ENCODE results near the gene PIBF1. TPM values are rescaled to one million over a fixed set of nuclear protein-coding genes. Genes with fewer than 3 reads are reported as not detected.
A peak's percentile ranks its signal among the peaks of the same experiment; 100 is the strongest.

Gene PIBF1
- 10 to 100 TPM; 11.2 to 17.7 (median 13.2) TPM for total RNA-seq
- 10.5 TPM for polyA plus RNA-seq
- long read RNA-seq, donor 1, transcript PIBF1-201 (18 exons, 3,154 nt) = major isoform, 16 of 23 reads
- long read RNA-seq, donor 1, partial matches to known transcripts = 2 of 23 reads
- long read RNA-seq, donor 1, other reads (novel, unspliced or antisense) = 5 of 23 reads
- long read RNA-seq, donor 2, transcript PIBF1-201 (18 exons, 3,154 nt) = major isoform, 7 of 9 reads
- long read RNA-seq, donor 2, partial matches to known transcripts = 1 of 9 reads
- long read RNA-seq, donor 2, other reads (novel, unspliced or antisense) = 1 of 9 reads
- long read RNA-seq, donor 3, transcript PIBF1-201 (18 exons, 3,154 nt) = major isoform, 21 of 51 reads
- long read RNA-seq, donor 3, partial matches to known transcripts = 19 of 51 reads
- long read RNA-seq, donor 3, other reads (novel, unspliced or antisense) = 11 of 51 reads
- long read RNA-seq, donor 4, transcript PIBF1-201 (18 exons, 3,154 nt) = major isoform, 8 of 9 reads
- long read RNA-seq, donor 4, partial matches to known transcripts = 1 of 9 reads
- long read RNA-seq, donor 4, other reads (novel, unspliced or antisense) = 0 of 9 reads

GRCh38 chr13:72781451-72782439 is at the start of gene PIBF1, which contains the start of gene DIS3:
Gene PIBF1 (plus strand): TSS chr13:72782133. CDS start chr13:72783470, 1,337 bp downstream.
Gene DIS3 (minus strand): TSS chr13:72781900. CDS start chr13:72781832, 68 bp downstream.
- intact Hi-C loops (cut with DNase I) = no loop called here
- no peaks in the 10 kb centered on the region for H3K9me3 ChIP-seq (ENCODE audit: control insufficient read depth, low read length)
- under 1% methylated on average over 81 of the region's 81 CpGs for WGBS
- no peaks in the 10 kb centered on the region for H3K27me3 ChIP-seq (ENCODE audit: control insufficient read depth, insufficient read depth)
- ATAC-seq (peak; percentile 100), DNase-seq (peak; percentile 98 to 99 (median 98))
- H3K4me3 ChIP-seq (ENCODE audit: low read length) = peak within 1 kb of the TSS; percentile 79
- peaks cover 1% of the 10 kb centered on the region for H3K4me1 ChIP-seq (ENCODE audit: control insufficient read depth, insufficient read depth, low read length)
- peak within 1 kb of the TSS; percentile 95 for H3K27ac ChIP-seq (ENCODE audit: low read length)

- 94% methylated on average over 3 of the region's 3 CpGs for WGBS
- Histone ChIP-seq H3K27ac (ENCODE audit: low read length) (no peak overlapping the region), H3K4me3 (ENCODE audit: low read length) (no peak overlapping the region), H3K4me1 (ENCODE audit: control insufficient read depth, insufficient read depth, low read length) (no peaks in the 10 kb centered on the region), H3K9me3 (ENCODE audit: control insufficient read depth, low read length) (no peaks in the 10 kb centered on the region), H3K27me3 (ENCODE audit: control insufficient read depth, insufficient read depth) (no peaks in the 10 kb centered on the region)
- ATAC-seq (no peak), DNase-seq (no peak)
- intact Hi-C loops (cut with DNase I) = no loop called here
Measured at GRCh38 chr13:72737033-72737432, 44.9 kb upstream of the PIBF1 start.

GRCh38 chr13:72740015-72740414 is 41.9 kb upstream of the PIBF1 start:
- Histone ChIP-seq H3K4me1 (ENCODE audit: control insufficient read depth, insufficient read depth, low read length) (no peaks in the 10 kb centered on the region), H3K4me3 (ENCODE audit: low read length) (no peak overlapping the region), H3K9me3 (ENCODE audit: control insufficient read depth, low read length) (no peaks in the 10 kb centered on the region), H3K27me3 (ENCODE audit: control insufficient read depth, insufficient read depth) (no peaks in the 10 kb centered on the region), H3K27ac (ENCODE audit: low read length) (no peak overlapping the region)
- ATAC-seq (no peak), DNase-seq (no peak)
- WGBS = 82% methylated on average over 1 of the region's 1 CpG
- intact Hi-C loops (cut with DNase I) = no loop called here

- Histone ChIP-seq H3K27me3 (ENCODE audit: control insufficient read depth, insufficient read depth) (no peaks in the 10 kb centered on the region), H3K9me3 (ENCODE audit: control insufficient read depth, low read length) (no peaks in the 10 kb centered on the region)
- WGBS = 81% methylated on average over 1 of the region's 1 CpG
Measured at GRCh38 chr13:72745260-72745659, 36.7 kb upstream of the PIBF1 start.

GRCh38 chr13:72751220-72751619 is 30.7 kb upstream of the PIBF1 start:
- Histone ChIP-seq H3K27me3 (ENCODE audit: control insufficient read depth, insufficient read depth) (no peaks in the 10 kb centered on the region), H3K9me3 (ENCODE audit: control insufficient read depth, low read length) (no peaks in the 10 kb centered on the region), H3K27ac (ENCODE audit: low read length) (no peak overlapping the region), H3K4me1 (ENCODE audit: control insufficient read depth, insufficient read depth, low read length) (no peaks in the 10 kb centered on the region), H3K4me3 (ENCODE audit: low read length) (no peak overlapping the region)
- no peak for DNase-seq
- intact Hi-C loops (cut with DNase I) = no loop called here
- ATAC-seq = no peak

More at GRCh38 chr13:72745260-72745659, 36.7 kb upstream of the PIBF1 start:
- intact Hi-C loops (cut with DNase I) = no loop called here
- H3K27ac ChIP-seq (ENCODE audit: low read length) = no peak overlapping the region
- H3K4me3 ChIP-seq (ENCODE audit: low read length) = no peak overlapping the region
- H3K4me1 ChIP-seq (ENCODE audit: control insufficient read depth, insufficient read depth, low read length) = no peaks in the 10 kb centered on the region
- ATAC-seq (no peak), DNase-seq (no peak)

GRCh38 chr13:72754111-72754510 is 27.8 kb upstream of the PIBF1 start:
- Histone ChIP-seq H3K27me3 (ENCODE audit: control insufficient read depth, insufficient read depth) (no peaks in the 10 kb centered on the region), H3K4me3 (ENCODE audit: low read length) (no peak overlapping the region), H3K4me1 (ENCODE audit: control insufficient read depth, insufficient read depth, low read length) (no peaks in the 10 kb centered on the region), H3K27ac (ENCODE audit: low read length) (no peak overlapping the region), H3K9me3 (ENCODE audit: control insufficient read depth, low read length) (no peaks in the 10 kb centered on the region)
- DNase-seq = no peak
- 89% methylated on average over 6 of the region's 6 CpGs for WGBS
- no peak for ATAC-seq
- intact Hi-C loops (cut with DNase I) = no loop called here

GRCh38 chr13:72757792-72758535 is 24.0 kb upstream of the PIBF1 start:
- intact Hi-C loops (cut with DNase I) = no loop called here
- no peak overlapping the region for H3K27ac ChIP-seq (ENCODE audit: low read length)
- no peak overlapping the region for H3K4me3 ChIP-seq (ENCODE audit: low read length)
- DNase-seq (no peak), ATAC-seq (no peak)
- no peaks in the 10 kb centered on the region for H3K27me3 ChIP-seq (ENCODE audit: control insufficient read depth, insufficient read depth)
- no peaks in the 10 kb centered on the region for H3K9me3 ChIP-seq (ENCODE audit: control insufficient read depth, low read length)
- WGBS = 71% methylated on average over 4 of the region's 4 CpGs
- no peaks in the 10 kb centered on the region for H3K4me1 ChIP-seq (ENCODE audit: control insufficient read depth, insufficient read depth, low read length)

GRCh38 chr13:72760189-72760588 is 21.7 kb upstream of the PIBF1 start:
- DNase-seq = no peak
- Histone ChIP-seq H3K27ac (ENCODE audit: low read length) (no peak overlapping the region), H3K4me3 (ENCODE audit: low read length) (no peak overlapping the region), H3K4me1 (ENCODE audit: control insufficient read depth, insufficient read depth, low read length) (no peaks in the 10 kb centered on the region), H3K9me3 (ENCODE audit: control insufficient read depth, low read length) (no peaks in the 10 kb centered on the region), H3K27me3 (ENCODE audit: control insufficient read depth, insufficient read depth) (no peaks in the 10 kb centered on the region)
- no peak for ATAC-seq
- intact Hi-C loops (cut with DNase I) = no loop called here
- 94% methylated on average over 3 of the region's 3 CpGs for WGBS

GRCh38 chr13:72763411-72763810 is 18.5 kb upstream of the PIBF1 start:
- intact Hi-C loops (cut with DNase I) = no loop called here
- DNase-seq (no peak), ATAC-seq (no peak)
- H3K27ac ChIP-seq (ENCODE audit: low read length) = no peak overlapping the region
- H3K27me3 ChIP-seq (ENCODE audit: control insufficient read depth, insufficient read depth) = no peaks in the 10 kb centered on the region
- H3K4me3 ChIP-seq (ENCODE audit: low read length) = no peak overlapping the region
- no peaks in the 10 kb centered on the region for H3K9me3 ChIP-seq (ENCODE audit: control insufficient read depth, low read length)
- H3K4me1 ChIP-seq (ENCODE audit: control insufficient read depth, insufficient read depth, low read length) = no peaks in the 10 kb centered on the region
- 75% methylated on average over 2 of the region's 2 CpGs for WGBS

- no peak for DNase-seq
- WGBS = 84% methylated on average over 2 of the region's 2 CpGs
- intact Hi-C loops (cut with DNase I) = no loop called here
Measured at GRCh38 chr13:72774019-72774418, 7.9 kb upstream of the PIBF1 start.

More at GRCh38 chr13:72774019-72774418, 7.9 kb upstream of the PIBF1 start:
- no peak for ATAC-seq
- Histone ChIP-seq H3K27me3 (ENCODE audit: control insufficient read depth, insufficient read depth) (no peaks in the 10 kb centered on the region), H3K4me1 (ENCODE audit: control insufficient read depth, insufficient read depth, low read length) (peaks cover 1% of the 10 kb centered on the region), H3K4me3 (ENCODE audit: low read length) (no peak overlapping the region), H3K27ac (ENCODE audit: low read length) (no peak overlapping the region), H3K9me3 (ENCODE audit: control insufficient read depth, low read length) (no peaks in the 10 kb centered on the region)

All from right cardiac atrium (tissue), 5 donors.